NOMO-1 (cell line): Measurements from ENCODE around the gene TMEM53.

Source experiments
- DNase-seq, 2 experiments: peaks; one replicate each; lab custom pipeline; 2025; ENCODE audit not compliant: unreplicated experiment in 2 of 2; lab: John Stamatoyannopoulos, UW

The TMEM53 gene

DNA sequence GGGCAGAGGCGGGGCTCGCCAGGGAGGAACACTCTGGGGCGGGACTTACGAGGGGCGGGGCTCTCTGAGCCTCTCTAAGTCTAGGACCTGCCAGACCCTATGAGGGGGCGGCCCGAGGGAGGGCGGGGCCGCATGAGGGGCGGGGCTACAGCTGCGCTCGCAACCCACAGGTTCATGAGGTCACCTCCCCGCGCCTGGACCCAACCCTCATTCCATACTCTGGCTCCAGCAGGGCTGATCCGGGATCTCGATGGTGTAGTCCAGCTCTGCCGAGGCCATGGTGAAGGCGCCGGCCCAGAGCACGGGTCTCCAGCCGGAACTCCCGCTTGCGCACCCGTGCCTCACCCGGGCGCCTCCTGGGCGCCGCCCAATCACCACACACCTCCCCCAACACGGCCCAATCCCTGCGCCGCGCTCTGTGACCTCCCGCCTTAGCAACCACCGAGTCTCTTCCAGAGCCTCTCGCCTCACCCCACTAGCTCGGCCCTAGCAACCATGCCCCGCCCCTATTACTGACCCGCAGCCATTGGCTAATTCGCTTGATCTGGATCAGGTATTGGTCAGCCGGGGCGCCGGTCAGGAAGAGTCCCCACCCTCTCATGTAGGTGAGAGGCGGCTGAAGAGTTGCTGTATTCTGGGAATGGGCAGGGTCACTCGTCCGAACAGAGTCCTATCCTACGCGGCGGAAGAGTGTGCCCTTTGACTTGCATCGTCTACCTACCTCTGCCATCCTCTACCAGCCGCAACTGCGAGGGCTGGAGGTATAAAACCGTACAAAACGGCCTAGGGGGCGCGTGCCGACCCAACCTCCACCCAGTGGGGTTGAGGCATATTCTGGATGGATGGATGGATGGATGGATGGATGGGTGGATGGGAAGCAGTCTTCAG is at the start of gene TMEM53, which contains the start of gene ARMH1:
TMEM53 (minus strand) TSS at position 369 of the 888 bp plus-strand sequence; CDS start at position 279, 90 bp downstream.
ARMH1 (plus strand) TSS at position 602 of the 888 bp plus-strand sequence. CDS start 14,984 bp downstream, outside the sequence.
- DNase-seq: peak; percentile 99 to 100

DNA sequence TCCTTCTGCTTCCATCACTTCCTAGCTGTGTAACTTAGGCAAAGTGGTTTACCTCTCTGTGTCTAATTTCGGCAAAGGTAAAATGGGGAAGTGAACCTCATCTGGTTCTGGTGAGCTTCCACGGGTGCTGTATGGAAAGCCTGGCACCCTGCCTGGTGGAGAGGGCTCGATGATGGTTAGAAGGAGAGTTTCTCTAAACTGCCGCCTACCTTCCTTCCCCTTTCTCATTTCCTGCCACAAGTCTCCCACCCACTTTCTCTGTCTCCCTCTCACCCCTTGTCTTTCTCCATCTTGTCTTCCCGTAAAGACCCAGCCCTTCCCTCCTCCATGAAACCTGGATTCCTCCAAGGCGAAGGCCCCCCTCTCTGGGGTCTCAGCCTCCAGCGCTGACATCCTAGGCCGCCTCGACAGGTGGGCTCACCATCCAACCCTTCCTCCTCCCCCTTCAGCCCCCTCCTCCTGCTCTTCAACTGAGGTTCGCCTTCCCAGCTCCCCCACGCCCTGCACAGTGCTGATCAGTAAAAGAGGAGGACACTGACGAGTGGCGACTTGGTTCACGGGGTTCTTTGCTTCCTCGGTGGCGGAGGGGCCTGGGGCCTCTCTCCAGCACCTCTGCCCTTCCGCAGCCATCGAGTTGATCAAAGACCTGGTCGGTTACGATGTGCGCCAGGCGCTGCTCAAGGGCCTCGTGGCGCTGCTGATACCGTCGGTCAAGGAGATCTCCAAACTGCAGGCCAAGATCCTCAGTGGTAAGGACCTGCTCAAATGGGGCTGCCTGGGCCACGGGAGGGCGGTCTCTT is 49.4 kb upstream of the TMEM53 start:
- DNase-seq: peak; percentile 88 to 96

DNA sequence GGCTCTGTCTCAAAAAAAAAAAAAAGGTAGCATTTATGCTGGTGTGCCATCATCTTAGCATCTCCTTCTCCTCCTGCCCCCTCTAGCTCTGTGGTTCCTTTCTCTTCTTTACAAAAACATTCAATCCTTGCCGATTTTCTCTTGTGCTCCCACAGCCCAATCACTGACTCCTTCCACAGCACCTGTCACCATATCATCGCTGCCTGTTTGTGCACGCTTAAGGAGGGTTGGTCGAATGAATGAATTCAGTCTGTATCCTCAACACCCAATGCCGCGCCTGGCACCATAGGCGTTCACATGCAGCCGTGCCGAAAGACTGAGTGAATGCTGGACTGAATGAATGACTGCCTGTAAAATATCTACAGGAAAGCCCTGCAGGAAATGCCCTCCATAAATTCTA is 48.8 kb upstream of the TMEM53 start:
- DNase-seq: peak; percentile 26 to 35

DNA sequence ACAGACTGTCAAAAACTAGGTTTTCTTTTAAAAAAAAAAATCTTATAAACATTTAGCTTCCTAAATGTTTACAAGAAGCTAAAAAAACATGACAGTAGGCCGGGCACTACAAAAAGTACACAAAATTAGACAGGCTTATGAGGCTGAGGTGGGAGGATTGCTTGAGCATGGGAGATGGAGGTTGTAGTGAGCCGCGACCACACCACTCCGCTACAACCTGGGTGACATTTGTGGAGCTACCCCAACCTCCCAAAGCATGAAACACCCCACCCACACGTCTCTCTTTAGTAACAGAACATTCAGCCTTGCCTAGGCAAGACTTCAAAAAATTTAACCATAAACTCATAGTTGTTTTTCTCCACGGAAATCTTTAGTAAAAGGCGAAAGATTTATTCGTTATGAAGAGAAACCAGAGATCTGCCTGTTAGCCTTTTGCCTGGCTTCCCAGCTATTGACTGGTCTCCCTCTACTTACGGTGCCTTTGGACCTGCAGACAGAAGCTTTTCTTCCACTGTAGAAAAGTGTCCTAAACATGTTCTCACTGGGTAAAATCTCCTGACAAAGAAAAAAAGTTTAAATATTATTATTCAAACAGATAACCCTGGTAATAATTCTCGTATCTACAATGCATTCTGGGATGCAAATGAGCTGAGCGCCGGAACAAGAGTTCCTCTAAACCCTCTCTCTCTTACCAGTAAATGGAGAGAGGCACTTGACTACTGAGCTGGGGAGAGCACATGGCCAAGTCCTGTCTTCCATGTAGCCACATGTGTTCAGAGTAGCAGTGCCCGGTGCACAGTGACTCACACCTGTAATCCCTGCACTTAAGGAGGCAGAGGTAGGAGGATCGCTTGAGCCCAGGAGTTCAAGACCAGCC is 47.4 kb upstream of the TMEM53 start:
- peak; percentile 97 to 100 for DNase-seq

DNA sequence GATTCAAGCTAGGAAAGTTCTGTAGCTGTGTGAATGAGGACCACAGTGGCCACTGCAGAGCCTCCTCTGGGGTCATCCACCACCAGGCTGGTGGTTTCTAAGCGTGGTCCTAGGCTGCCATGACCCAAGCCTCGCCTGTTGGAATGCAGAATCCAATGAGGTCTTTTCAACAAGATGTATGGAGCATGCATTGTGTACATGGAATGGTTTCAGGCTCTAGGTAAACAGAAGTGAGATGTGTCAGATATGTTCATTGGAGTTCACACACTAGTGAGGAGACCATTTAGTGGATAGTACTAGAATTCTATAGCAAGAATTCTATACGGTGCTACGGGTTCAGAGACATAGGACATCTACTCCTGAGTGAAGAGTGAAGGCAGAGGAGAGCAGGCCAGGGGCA is 46.0 kb upstream of the TMEM53 start:
- DNase-seq: no peak

DNA sequence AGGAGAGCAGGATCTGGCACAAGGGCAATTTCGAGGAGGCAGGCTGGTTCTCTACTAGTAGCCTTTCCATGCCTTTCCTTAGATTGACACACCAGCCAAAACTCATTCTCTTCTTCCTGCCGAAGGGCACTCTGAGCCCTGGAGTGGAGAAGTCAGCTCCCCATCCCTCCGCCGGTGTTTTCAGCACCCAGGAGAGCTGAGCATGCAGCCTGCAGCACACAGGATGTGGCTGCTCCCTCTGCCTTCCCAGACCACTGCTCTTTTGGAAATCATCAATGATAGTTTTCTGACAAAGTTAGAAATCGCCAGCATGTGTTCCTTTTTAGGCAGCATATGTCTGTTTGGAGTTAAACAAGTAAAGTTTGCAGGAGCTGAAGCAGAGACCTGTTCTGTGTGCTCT is 45.0 kb upstream of the TMEM53 start:
- DNase-seq: no peak

DNA sequence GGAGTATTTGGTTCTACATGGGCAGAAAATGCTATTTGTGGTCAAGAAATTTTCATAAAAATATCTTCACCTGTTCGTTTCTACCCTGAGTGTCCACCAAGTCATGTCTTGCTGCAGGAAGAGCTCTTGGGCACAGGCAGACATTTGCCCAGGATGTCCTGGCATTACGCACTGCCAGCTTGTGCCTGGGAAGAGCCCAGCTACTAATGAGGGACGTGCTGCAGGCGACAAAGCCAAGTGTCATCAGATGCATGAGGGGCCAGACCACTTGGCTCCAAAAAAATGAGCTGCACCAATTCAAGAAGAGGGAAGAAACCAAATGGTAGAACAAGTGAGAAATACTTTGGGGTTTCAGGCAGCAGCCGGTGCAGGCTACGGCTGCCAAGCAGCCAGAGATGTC is 43.8 kb upstream of the TMEM53 start:
- DNase-seq: no peak

DNA sequence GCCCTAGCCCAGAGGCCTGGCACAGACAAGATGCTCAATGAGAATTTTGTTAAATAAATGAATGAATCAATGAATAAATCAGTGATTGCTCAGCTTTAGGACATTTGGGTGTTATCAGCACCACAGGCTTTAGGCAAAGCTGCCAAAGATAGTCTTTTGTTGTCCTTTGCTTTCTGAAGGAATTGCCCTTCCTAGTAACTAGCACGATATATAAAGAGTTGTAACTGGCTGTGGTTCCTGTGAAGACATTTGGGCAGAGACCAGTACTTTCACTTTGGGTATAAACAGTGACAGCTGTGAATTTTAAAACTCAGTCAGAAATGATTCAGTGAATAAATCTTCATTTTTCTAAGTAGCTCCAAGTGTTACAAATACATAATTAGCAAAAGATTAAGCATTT is 43.4 kb upstream of the TMEM53 start:
- no peak for DNase-seq

DNA sequence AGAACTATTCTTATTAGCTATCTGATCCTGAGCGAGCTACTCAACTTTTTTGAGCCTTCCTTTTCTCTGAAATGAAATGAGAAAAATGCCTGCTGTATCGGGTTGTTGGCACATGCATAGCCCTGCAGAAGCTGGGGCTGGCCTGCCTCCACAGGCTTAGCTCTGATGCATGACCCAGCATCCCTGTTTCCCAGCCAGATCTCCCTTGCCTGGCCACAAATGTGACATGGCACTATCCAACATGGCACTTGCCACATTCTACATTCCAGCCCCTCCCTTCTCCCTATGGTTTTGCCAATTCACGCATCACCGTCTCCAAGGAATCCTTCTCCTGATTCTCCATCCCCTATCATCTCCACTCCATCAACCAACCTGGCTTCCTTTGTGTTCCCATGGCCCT is 42.9 kb upstream of the TMEM53 start:
- no peak for DNase-seq

DNA sequence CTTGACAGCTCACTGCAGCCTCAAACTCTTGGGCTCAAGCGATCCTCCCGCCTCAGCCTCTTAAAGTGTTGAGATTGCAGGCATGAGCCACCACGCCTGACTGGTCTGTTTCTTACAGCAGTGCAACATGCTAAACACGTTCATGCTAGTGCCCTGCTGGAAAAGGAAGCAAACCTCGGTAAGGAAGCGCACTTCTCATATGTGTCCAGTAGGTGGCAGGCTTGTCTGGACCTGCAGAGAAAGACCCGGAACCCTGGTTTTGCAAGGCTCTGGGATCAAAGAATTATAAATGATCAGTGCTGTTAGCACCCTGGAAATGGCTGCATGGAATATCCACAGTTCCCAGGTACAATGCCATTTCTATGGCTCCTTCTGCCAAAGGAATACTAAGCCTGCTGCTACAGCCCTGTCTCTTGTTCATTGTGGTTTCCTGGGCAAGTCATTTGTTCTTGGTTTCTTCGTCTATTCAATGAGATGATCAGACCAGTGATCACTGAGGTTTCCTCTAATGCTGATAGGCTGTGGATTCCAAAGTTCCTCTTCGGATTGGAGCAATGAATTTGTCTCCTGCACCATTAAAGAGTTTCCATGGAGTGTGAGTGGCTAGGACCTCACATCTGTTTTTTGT is 40.8 kb upstream of the TMEM53 start:
- peak; percentile 66 to 85 for DNase-seq

DNA sequence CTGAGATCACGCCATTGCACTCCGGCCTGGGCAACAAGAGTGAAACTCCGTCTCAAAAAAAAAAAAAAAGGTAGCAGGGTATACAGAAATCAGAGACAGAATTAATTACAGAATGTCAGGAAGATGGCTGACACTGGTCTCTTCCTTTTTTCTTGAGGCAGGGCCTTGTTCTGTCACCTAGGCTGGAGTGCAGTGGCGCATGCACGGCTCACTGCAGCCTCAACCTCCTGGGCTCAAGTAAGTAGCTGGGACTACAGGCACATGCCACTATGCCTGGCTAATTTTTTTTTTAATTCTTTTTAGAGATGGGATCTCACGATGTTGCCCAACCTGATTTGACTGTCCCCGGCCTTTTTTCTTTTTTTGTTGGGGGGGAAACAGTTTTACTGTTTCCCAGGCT is 40.3 kb upstream of the TMEM53 start:
- DNase-seq: no peak

DNA sequence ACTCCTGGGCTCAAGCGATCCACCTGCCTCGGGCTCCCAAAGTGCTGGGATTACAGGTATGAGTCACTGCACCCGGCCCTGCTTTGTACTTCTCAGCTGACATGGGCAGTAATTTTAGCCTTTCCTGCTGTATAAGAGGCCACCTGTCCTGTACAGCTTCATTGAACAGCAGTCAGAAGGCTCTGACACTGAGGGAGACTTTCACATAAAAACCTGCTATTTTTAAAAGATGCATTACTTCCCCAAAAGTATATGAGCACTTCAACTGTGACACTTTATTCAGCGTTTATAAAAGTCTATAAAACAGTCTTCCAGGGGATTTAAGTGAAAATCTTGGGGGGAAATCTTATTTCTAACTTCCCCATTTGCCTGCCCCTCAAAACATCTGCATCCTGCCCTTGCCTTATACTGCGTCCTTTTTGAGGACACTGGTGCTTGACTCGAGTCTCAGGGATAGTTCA is 39.1 kb upstream of the TMEM53 start:
- peak in 1 of 2 experiments; percentile 46 for DNase-seq

DNA sequence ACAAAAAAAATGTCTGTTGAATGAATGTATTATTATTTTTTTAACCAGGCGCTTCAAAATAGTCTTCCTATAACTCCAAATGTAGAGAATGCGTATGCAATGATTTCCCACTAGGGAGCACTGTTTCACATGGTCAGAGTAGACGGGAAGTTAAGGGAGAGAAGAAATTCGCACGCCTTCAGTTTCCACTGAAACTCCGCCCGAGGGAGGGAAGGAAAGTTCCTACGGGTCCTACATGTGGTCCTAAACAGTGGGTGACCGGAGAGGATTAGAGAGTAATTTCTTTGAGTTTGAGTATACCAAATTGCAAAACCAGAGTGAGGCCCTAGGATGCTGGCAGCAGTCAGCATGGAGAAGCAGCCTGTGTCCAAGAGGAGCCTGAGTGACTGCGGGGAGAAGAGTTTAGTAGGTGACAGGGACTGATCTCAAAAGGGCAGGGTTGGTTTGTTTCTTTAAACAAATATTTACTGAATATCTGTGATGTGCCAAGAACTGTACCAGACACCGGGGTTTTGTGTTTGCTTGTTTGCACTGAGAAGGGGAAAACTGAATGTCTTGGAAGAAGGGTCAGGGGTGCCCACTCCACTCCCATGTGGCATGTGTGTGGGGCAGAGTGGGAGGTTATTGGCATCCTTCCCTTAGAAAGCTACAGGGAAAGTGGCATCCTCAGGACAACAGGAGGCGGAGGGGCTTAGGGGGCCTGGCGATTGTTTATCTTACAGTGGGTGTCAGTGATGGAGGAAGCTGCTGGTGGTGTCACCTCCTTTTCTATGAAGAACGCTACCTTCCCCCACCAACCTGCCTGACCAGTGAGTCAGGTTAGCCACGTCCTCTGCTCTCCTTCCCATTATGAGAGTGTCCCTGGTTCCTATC is 33.9 kb upstream of the TMEM53 start:
- peak; percentile 37 to 69 for DNase-seq

DNA sequence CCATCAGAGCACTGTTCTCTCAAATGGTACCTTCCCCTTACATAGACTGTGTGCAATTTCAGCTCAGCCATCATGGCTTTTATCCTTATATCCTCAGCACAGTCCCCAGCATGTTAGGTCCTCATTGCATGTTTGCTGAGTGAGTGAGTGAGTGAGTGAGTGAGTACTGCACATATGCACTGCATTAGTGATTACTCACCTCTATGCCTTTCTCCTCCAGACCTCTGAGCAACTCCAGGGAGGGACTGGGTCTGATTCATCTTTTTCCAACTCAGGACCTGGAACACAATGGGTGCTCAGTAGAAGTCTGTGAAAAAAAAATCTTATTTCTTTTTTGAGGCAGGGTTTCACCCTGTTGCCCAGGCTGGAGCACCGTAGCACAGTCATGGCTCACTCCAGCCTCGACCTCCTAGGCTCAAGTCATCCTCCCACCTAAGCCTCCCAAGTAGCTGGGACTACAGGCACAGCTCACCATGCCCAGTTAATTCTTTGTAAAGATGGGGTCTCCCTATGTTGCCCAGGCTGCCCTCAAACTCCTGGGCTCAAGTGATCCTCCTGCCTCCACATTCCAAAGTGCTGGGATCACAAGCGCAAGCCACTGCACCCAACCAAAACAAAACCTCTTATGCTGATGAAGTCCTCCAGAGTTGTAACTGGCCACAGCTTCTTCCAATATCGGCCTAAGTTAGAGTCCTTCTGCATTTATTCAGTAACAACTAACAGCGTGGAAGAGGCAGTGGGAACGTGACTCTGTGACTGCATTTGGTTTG is 33.0 kb upstream of the TMEM53 start:
- DNase-seq: no peak

DNA sequence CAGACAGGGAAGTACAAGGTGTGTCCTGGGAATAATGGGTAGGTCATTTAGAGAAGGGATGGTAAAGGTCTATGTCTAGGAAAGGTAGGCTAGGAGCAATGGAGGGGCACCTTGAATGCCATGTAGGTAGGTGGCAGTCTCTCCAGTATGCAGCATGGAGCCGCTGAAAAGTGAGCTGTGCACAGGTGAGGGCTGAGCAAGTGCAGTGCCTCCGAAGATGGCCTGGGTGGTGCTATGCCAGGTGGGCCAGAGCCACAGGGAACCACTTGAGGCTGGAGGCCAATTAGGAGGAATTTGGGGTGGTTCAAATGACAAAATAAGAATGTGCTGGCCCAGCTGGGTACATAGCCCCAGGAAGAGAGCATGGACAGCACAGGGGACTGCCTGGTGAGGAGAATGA is 31.7 kb upstream of the TMEM53 start:
- no peak for DNase-seq

DNA sequence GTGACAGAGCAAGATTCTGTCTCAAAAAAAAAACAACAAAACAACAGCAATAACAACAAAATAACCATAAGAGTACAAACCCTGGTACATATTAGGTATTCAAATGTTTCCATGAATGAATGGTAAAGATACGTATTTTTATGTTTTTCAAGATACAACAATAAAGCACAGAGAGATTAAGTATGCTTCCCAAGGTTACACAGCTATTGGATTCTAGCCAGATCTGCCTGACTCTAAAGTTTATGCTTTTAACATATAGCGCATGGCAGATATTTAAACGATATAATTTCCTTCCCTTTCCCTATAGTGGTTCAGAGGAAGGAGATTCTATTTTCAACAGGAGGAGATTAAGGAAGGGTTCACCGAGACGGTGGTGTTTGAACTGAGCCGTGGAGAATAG is 31.2 kb upstream of the TMEM53 start:
- no peak for DNase-seq

DNA sequence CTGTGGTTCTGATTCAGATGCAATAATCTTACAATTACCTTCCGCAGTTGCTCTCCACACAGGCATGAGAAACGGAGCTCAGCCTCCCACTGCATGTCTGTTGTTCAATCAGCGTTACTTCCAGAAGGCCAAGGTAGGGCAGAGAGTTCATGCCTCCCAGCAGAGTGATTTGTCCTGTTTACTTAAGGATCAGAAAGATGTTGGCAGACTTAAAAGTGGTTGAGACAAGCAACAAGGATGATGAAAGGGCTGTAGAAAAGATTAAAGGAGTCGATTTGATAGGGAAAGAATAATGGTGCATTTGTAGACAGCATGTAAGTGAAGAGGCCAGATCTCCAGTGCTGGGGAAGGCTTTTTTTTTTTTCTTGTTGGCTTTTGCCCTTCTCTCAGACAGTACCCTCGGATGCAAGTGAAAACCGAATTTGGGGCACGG is 26.9 kb upstream of the TMEM53 start:
- DNase-seq: no peak

DNA sequence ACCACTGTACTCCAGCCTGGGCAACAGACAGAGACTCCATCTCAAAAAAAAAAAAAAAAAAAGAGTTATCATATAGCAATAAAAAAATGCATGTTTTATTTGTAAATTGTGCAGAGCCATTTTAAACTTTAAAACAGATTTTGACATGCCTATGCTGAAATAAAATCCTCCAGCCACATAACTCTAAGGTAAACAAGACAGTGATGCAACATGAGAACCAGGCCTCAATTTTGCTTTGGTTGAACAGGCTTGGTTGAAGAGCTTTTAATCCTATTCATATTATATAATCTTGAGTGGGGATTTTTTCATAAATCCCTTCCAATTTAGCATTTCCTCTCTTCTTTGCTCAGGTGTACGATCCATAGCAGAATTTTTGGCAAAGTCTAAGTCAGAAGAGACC is 26.3 kb upstream of the TMEM53 start:
- DNase-seq: no peak
